A549 treated with AZD2906 at 1 μM for 4 hours (cell line): ENCODE results near the gene SLC6A20. TPM values are rescaled to one million over a fixed set of nuclear protein-coding genes. Genes with fewer than 3 reads are reported as not detected.

Source experiments
- total RNA-seq: library from RNA; stranded (reverse); fragments of 200-300 nt; extraction: Qiagen RNA extraction; gene quantifications from 5 replicates; pipeline ENCODE4 v1.2.3, GENCODE V29; 2022

The SLC6A20 gene
- total RNA-seq, result 0.03 to 0.08 TPM (median 0.06 TPM) in 4 of 5 replicates, not detected in the other

GRCh38 chr3:45795882-45796765 lies at the start of gene SLC6A20:
Gene SLC6A20 (minus strand): TSS chr3:45796536. CDS start chr3:45796419, 117 bp downstream.

GRCh38 chr3:45841757-45842491 lies 45.6 kb upstream of the SLC6A20 start, which contains the start of gene LZTFL1:
Gene LZTFL1 (minus strand): TSS chr3:45842119. CDS start chr3:45841991, 128 bp downstream.

Other genes starting within 250 kb of the SLC6A20 start
- 11.4 to 15.4 TPM (median 13.7 TPM) in 5 replicates for gene LIMD1, start 201.8 kb downstream of the SLC6A20 start, total RNA-seq
- 13.5 to 16.2 TPM (median 15.6 TPM) in 5 replicates for gene SACM1L, start 107.1 kb downstream of the SLC6A20 start, total RNA-seq
- gene LZTFL1, start 45.6 kb upstream of the SLC6A20 start, total RNA-seq, result 13.5 to 15.7 TPM (median 15.1 TPM) in 5 replicates
- 0.03 TPM in 2 of 5 replicates, not detected in the others for gene CCR9, start 90.0 kb upstream of the SLC6A20 start, total RNA-seq
- gene CXCR6, start 146.9 kb upstream of the SLC6A20 start, total RNA-seq, result not detected in 5 replicates
- 4.1 to 5.9 TPM (median 4.8 TPM) in 5 replicates for gene FYCO1, start 199.3 kb upstream of the SLC6A20 start, total RNA-seq
- not detected in 5 replicates for gene XCR1, start 230.9 kb upstream of the SLC6A20 start, total RNA-seq